ENCODE data around the gene PIN4. TPM values are rescaled to one million over a fixed set of nuclear protein-coding genes. Genes with fewer than 3 reads are reported as not detected.

The PIN4 gene
- total and polyA plus RNA-seq, 2 experiments from 2014 or later = 3.5 to 80.6 TPM

- TF ChIP-seq ZNF462 (CRISPR knock-in tag; IDR thresholded peaks at IDR 0.05) (no peak), STAT1 (IDR thresholded peaks at IDR 0.05; ENCODE audit: unreplicated experiment) (no peak)
These were observed 25.8 kb downstream of the PIN4 start (continued) for GRCh38 chrX:72207366-72207765.

GRCh38 chrX:72208126-72208800 lies 26.7 kb downstream of the PIN4 start:
- Histone ChIP-seq H3K27ac (ENCODE audit: low read depth) (no peak overlapping the region), H3K27me3 (ENCODE audit: insufficient read depth) (no peaks in the 10 kb centered on the region), H3K4me2 (no peak overlapping the region), H3K4me3 (no peak overlapping the region), H2AFZ (no peak overlapping the region), H3K9me2 (ENCODE audit: insufficient read depth) (no peaks in the 10 kb centered on the region), H4K20me1 (replicated peaks; ENCODE audit: insufficient read depth) (peaks cover 6% of the 10 kb centered on the region; the same call in 1 of the 2 replicates), H3K36me3 (ENCODE audit: insufficient read depth) (0 out of 2 replicates have a peak, but pooled peaks cover 7% of the 10 kb centered on the region), H3K4me1 (ENCODE audit: insufficient read depth) (peaks cover 5% of the 10 kb centered on the region), H3K79me2 (replicated peaks; ENCODE audit: insufficient read depth) (peaks cover 3% of the 10 kb centered on the region; the same call in 1 of the 2 replicates), H3F3A (replicated peaks; ENCODE audit: low read depth) (no peaks in the 10 kb centered on the region)
- no peak overlapping the region for H3K27ac Mint-ChIP-seq
- ATAC-seq = no peak
- TF ChIP-seq ZNF462 (CRISPR knock-in tag; IDR thresholded peaks at IDR 0.05) (no peak), ETS1 (IDR thresholded peaks at IDR 0.05) (no peak)
- H3K4me1 Mint-ChIP-seq = peaks cover 9% of the 10 kb centered on the region; the same call in 2 of the 3 replicates
- H3K9me3 Mint-ChIP-seq = no peaks in the 10 kb centered on the region
- H3K27me3 Mint-ChIP-seq (ENCODE audit: insufficient read depth, low read depth, poor library complexity) = no peaks in the 10 kb centered on the region
- peaks cover 38% of the 10 kb centered on the region for H3K36me3 Mint-ChIP-seq (ENCODE audit: low read depth)
- no peak for DNase-seq (ENCODE audit: low spot score)
- no peak overlapping the region for H3K4me3 Mint-ChIP-seq

All from GM23338 (cell line).